Sigmoid colon (tissue), 7 donors: Measurements from ENCODE around the gene CD300A. TPM values are rescaled to one million over a fixed set of nuclear protein-coding genes. Genes with fewer than 3 reads are reported as not detected.

Experiments
- DNase-seq: peaks from one replicate; pipeline ENCODE4 v3.0.0-alpha.2; 2019
- H3K27ac ChIP-seq, 4 donors: fragments of 200-600 bp; sonication (generic); one replicate each; pipeline ENCODE4 v1.5.1; 2016 to 2019; ENCODE audit warnings: mild to moderate bottlenecking in 1 of 4
- H3K27me3 ChIP-seq, 3 donors: fragments of 200-600 bp; sonication (generic); one replicate each; pipeline ENCODE4 v1.5.1; 2019; ENCODE audit warnings: mild to moderate bottlenecking in 1 of 3
- H3K36me3 ChIP-seq, 4 donors: fragments of 200-600 bp; sonication (generic); one replicate each; pipeline ENCODE4 v1.5.1; 2016 to 2019
- H3K4me1 ChIP-seq, 4 donors: fragments of 200-600 bp; sonication (generic); one replicate each; pipeline ENCODE4 v1.5.1; 2017 to 2019
- H3K4me3 ChIP-seq, 4 donors: fragments of 200-600 bp; sonication (generic); one replicate each; pipeline ENCODE4 v1.5.1; 2017 to 2019; ENCODE audit warnings: mild to moderate bottlenecking in 2 of 4, moderate library complexity in 1 of 4
- H3K9me3 ChIP-seq, 4 donors: fragments of 200-600 bp in 3 of 4; sonication (generic) in 3 of 4; one replicate each; pipeline versions ENCODE4 v1.5.1 to v1.6.1; 2013 to 2019
- CTCF ChIP-seq, 4 experiments: fragments of 450-650 bp in 3 of 4; fragments of 200-600 bp in 1 of 4; IDR thresholded peaks; one replicate each; pipeline ENCODE4 v1.5.1; 2016 to 2019; ENCODE audit warnings: antibody characterized with exemption in 4 of 4, mild to moderate bottlenecking in 3 of 4, moderate library complexity in 2 of 4
- EP300 ChIP-seq, 4 donors: sonication (generic); formaldehyde crosslinking; IDR thresholded peaks; one replicate each; pipeline ENCODE4 v1.6.1; 2017; ENCODE audit warnings: antibody characterized with exemption in 4 of 4
- POLR2A ChIP-seq, 2 donors: fragments of 450-650 bp; IDR thresholded peaks; one replicate each; pipeline ENCODE4 v1.6.1; 2016; ENCODE audit warnings: antibody characterized with exemption in 2 of 2, mild to moderate bottlenecking in 2 of 2, moderate library complexity in 2 of 2
- POLR2AphosphoS5 ChIP-seq, 4 donors: sonication (generic); formaldehyde crosslinking; IDR thresholded peaks; one replicate each; pipeline ENCODE4 v1.6.1; 2017; ENCODE audit warnings: antibody characterized with exemption in 4 of 4
- WGBS, 2 donors: extraction: QIAGEN DNeasy Blood & Tissue Kit; methylation state at CpG; one replicate each; pipeline ENCODE4 v1.1.7; 2013; 5-methylcytosine and 5-hydroxymethylcytosine counted together
- intact Hi-C: fragments of 100-400 bp; cut with DNase I; formaldehyde crosslinking; loops from one replicate; pipeline ENCODE4 v1.15.1; 2023
- polyA plus RNA-seq, 3 donors: library from polyadenylated mRNA; stranded (reverse); fragments of 200-250 nt; gene quantifications; one replicate each; pipeline ENCODE4 v1.2.3, GENCODE V29; 2013
- total RNA-seq, 4 donors: library from RNA; depleted of rRNA; stranded (reverse); fragments of >200 nt; gene quantifications; one replicate each; pipeline ENCODE4 v1.1.0, GENCODE V29; 2016
- donor health status: healthy with polysubstance abuse.
- donor health status: Bipolar disorder and iron deficiency.
- donor health status: healthy.

The CD300A gene
- total and polyA plus RNA-seq, 7 donors: 2.9 to 33.5 (median 4.8) TPM

DNA sequence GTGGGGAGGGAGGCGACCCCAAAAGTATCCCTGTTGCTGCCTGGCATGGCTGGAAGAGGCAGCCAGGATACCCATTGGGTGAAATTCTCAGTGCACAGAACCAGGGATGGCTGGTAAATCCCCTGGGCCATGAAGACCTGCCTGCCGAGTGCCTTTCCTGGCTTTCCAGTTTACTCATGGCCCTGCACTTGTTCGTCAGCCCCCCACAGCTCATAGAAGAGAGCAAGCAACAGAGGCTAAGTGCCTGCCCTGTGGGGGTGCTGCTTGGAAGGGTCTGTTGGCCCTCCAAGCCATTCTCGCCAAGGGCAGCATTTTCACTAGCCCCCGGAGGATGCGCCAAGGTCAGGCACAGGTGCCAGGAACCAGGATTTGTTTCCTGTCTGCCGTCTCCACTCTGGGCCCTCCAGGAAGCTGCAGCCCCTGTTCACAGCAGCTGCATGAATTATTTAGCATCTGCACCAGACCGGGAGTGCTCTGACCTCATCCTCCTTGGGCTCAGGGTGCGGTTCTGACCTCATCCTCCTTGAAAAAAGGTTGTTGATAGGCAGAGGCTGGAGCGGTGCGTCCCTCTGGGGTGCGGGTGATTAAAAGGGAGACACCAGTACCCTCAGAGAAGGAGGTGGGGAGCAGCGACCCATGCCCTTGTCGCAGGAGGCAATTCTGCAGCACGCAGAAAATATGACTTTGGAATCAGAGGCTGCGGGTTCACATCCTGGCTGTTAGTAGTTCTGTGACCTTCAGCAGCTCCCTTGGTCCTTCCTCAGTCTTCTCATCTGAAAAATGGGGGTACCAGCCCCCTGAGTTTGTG is 14.2 kb upstream of the CD300A start:
- no peak overlapping the region for H3K4me3 ChIP-seq
- H3K36me3 ChIP-seq: no peaks in the 10 kb centered on the region
- peak overlapping the region in 3 of 4 donors; percentile 72 to 79 (median 78) for H3K27ac ChIP-seq
- no peaks in the 10 kb centered on the region for H3K27me3 ChIP-seq
- no peaks in the 10 kb centered on the region for H3K9me3 ChIP-seq
- peaks cover 0 to 21% (median 18%) of the 10 kb centered on the region in 4 donors for H3K4me1 ChIP-seq
- no peak for DNase-seq
- intact Hi-C loops: loop anchor here (5.0 kb wide), 2 partner anchors 240 to 410 kb away; partner anchors contain the start of gene TTYH2
- no peak for TF ChIP-seq CTCF (IDR thresholded peaks at IDR 0.05)
- no peak for TF ChIP-seq POLR2A (IDR thresholded peaks at IDR 0.05)
- TF ChIP-seq EP300 (IDR thresholded peaks at IDR 0.05): no peak
- no peak for TF ChIP-seq POLR2AphosphoS5 (IDR thresholded peaks at IDR 0.05)
- 46 to 61% methylated on average over 16 of the region's 16 CpGs for WGBS, 2 donors

DNA sequence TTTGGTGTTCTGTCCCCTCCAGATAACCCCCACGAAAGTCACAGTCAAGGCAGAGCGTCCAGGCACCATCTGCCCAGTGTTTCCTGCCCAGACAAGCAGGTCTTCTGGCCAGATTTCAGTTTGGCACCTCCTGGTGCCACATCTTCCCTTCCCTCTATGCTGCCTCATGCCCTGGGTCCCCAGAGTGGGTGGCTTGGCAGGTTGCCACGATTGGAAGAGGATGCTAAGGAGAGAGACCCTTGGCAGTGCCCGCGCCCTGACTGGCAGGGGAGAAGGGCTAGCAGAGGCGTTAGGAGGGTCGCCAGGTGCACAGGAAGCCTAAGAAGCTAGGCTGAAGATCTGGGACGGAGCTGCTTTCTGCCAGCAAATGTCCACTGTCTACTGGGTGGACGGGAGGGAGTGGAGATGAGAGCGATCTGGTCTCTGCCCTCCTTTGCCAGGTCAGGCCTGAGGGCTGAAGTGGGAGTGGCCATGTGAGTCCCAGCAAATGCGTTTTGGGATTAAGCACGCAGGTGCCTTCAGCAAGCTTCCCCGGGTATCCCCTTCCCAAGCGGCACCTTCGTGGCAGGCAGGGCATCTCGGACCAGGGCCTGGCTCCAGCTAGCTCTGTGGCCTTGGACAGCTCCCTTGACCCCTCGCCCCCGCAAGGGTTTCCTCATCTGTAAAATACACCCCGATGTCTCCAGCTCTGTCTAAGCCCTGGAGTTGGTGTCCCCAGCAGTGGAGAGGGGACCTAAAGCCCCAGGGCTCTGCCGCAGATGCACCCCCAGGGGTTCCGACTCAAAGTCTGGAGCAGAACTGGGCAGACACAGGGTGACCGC is 13.4 kb upstream of the CD300A start:
- TF ChIP-seq EP300 (IDR thresholded peaks at IDR 0.05) (no peak), POLR2A (IDR thresholded peaks at IDR 0.05) (no peak), CTCF (IDR thresholded peaks at IDR 0.05) (no peak)
- peak overlapping the region in 3 of 4 donors; percentile 47 to 50 (median 49) for H3K4me3 ChIP-seq
- H3K9me3 ChIP-seq: no peaks in the 10 kb centered on the region
- H3K27me3 ChIP-seq: no peaks in the 10 kb centered on the region
- peak overlapping the region; percentile 72 to 79 (median 77) for H3K27ac ChIP-seq
- H3K36me3 ChIP-seq: no peaks in the 10 kb centered on the region
- no peak for DNase-seq
- intact Hi-C loops: loop anchor here (5.0 kb wide), 2 partner anchors 241 to 409 kb away; partner anchors contain the start of gene TTYH2
- WGBS, 2 donors: 55 to 61% methylated on average over 22 of the region's 22 CpGs
- peaks cover 0 to 29% (median 23%) of the 10 kb centered on the region in 4 donors for H3K4me1 ChIP-seq

DNA sequence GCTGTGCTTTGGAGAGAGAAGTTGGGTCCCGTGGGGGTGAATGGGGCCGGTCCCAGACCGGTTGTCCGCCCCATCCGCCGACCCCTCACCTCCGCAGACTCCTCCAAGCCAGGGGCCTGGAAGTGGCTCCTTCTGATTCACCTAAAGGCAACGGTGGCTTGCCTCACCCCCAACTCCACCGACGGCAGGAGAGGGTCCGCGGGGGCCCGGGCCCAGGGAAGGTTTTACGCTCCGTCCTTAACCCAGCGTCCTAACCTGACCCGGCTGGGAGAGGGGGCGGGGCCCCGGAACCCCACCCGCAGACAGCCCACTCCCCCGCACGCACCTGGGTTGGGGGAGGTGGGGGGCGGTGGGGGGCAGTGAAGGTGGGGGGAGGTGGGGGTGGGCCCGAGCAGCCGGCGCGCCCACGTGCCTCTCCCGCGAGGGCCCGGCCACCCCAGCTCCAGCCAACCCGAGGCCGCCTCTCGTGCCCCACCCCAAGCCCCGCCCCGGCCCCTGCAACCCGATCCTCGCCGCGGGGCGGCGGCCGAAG is 12.7 kb upstream of the CD300A start:
- intact Hi-C loops: loop anchor here (1.0 to 5.0 kb wide), 3 partner anchors 22 to 409 kb away; partner anchors contain the start of gene TTYH2
- no peak for DNase-seq
- H3K36me3 ChIP-seq: no peaks in the 10 kb centered on the region
- TF ChIP-seq POLR2AphosphoS5 (IDR thresholded peaks at IDR 0.05) (no peak), POLR2A (IDR thresholded peaks at IDR 0.05) (no peak), CTCF (IDR thresholded peaks at IDR 0.05) (no peak)
- peak overlapping the region; percentile 29 to 50 (median 48) for H3K4me3 ChIP-seq
- H3K4me1 ChIP-seq: peaks cover 0 to 29% (median 23%) of the 10 kb centered on the region in 4 donors
- WGBS, 2 donors: 3 to 4% methylated on average over 43 of the region's 43 CpGs
- H3K9me3 ChIP-seq: no peaks in the 10 kb centered on the region
- no peaks in the 10 kb centered on the region for H3K27me3 ChIP-seq
- H3K27ac ChIP-seq: peak overlapping the region; percentile 72 to 79 (median 77)

DNA sequence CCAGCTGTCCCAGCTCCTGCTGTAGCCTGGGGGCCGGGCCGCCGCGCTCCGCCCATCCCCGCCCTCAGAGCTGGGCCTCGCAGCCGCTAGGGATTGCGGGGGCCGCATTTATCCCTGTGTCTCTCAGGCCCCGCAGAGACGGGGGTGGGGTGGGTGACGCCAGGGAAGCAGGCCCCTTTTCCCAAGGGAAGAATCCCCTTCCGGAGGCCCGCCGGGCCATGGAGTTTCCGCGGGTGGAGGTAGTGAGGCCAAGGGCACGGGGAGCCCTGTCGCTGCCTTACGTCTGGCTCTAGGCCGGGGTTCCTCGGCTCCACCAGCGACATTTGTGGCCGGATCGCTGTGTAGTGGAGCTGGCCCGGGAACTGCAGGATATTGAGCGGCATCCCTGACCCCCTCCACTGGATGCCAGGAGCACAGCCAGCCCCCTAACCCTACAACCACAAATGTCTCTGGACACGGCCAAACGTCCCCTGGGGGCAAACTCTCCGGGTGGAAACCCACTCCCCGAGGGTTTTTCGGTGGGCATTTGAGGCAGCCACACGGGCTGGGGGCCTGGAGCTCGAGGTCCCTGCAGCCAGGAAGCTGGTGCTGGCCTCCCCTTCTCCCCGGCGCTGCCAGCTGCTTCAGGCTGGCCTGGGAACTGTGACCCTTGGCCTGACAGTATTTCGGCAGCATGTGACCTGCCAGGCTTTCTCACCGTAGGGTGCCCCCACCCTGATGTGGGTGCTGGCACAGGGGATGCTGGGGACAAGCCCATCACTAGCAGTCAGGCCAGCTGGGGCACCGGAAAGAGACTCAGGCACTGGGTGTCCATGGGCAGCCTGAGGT is 12.0 kb upstream of the CD300A start:
- H3K4me1 ChIP-seq: peaks cover 0 to 29% (median 23%) of the 10 kb centered on the region in 4 donors
- DNase-seq: peak; percentile 95
- peak overlapping the region; percentile 72 to 79 (median 77) for H3K27ac ChIP-seq
- intact Hi-C loops: loop anchor here (1.0 to 5.0 kb wide), 4 partner anchors 23 to 408 kb away; partner anchors contain the start of genes RPL38 and TTYH2
- 5 to 16% methylated on average over 40 of the region's 40 CpGs for WGBS, 2 donors
- H3K4me3 ChIP-seq: peak overlapping the region; percentile 21 to 50 (median 48)
- H3K36me3 ChIP-seq: no peaks in the 10 kb centered on the region
- TF ChIP-seq POLR2A (IDR thresholded peaks at IDR 0.05) (peak; percentile 48 to 54), EP300 (IDR thresholded peaks at IDR 0.05) (peak in 1 of 4 donors; percentile 15), CTCF (IDR thresholded peaks at IDR 0.05) (peak in 1 of 4 experiments; percentile 35), POLR2AphosphoS5 (IDR thresholded peaks at IDR 0.05) (peak; percentile 71 to 88 (median 82))
- H3K9me3 ChIP-seq: no peaks in the 10 kb centered on the region
- H3K27me3 ChIP-seq: no peaks in the 10 kb centered on the region
